GM12878 (cell line): ENCODE data around the gene CCDC85B.

ENCODE experiments used
- EP300 ChIP-seq, 2 experiments: fragments of 150-350 bp in 1 of 2; IDR thresholded peaks; 2 replicates each; pipeline ENCODE4 v1.6.1; 2011 to 2012; ENCODE audit warnings: low read depth in 2 of 2, low read length in 2 of 2, borderline replicate concordance in 1 of 2, improper control_type of control experiment in 1 of 2, inconsistent platforms in 1 of 2; ENCODE audit not compliant: control insufficient read depth in 1 of 2
- HCFC1 ChIP-seq: fragments of 150-350 bp; IDR thresholded peaks from 2 replicates; pipeline ENCODE4 v1.6.1; 2014; ENCODE audit warnings: low read length
- POLR2AphosphoS5 ChIP-seq: IDR thresholded peaks from 2 replicates; pipeline ENCODE4 v1.6.1; 2011; ENCODE audit warnings: mild to moderate bottlenecking, low read length, inconsistent platforms
- SRF ChIP-seq, 2 experiments: IDR thresholded peaks; 2 replicates each; pipeline ENCODE4 v1.6.1; 2011; ENCODE audit warnings: low read depth in 2 of 2, low read length in 2 of 2, mild to moderate bottlenecking in 1 of 2, moderate library complexity in 1 of 2
- TCF3 ChIP-seq: IDR thresholded peaks from 2 replicates; pipeline ENCODE4 v1.6.1; 2012; ENCODE audit warnings: low read depth, mild to moderate bottlenecking, low read length, borderline replicate concordance; ENCODE audit not compliant: insufficient read depth
- ZNF274 ChIP-seq: IDR thresholded peaks from one replicate; pipeline ENCODE4 v1.8.0; 2011; ENCODE audit not compliant: insufficient read length, insufficient read depth
- ZZZ3 ChIP-seq: IDR thresholded peaks from 2 replicates; pipeline ENCODE4 v1.6.1; 2011; ENCODE audit warnings: low read depth; ENCODE audit not compliant: control insufficient read depth, insufficient read length
- TF ChIP-seq, protein P1 (sequence below): fragments of 450-650 bp; IDR thresholded peaks from 2 replicates; pipeline ENCODE4 v1.6.1; 2017; ENCODE audit warnings: mild to moderate bottlenecking, moderate library complexity
- TF ChIP-seq, protein P2 (sequence below), 3 experiments: IDR thresholded peaks in 2 of 3; conservative IDR thresholded peaks in 1 of 3; 2 replicates each; pipeline ENCODE4 v1.5.1; 2011; ENCODE audit warnings: low read depth in 3 of 3, low read length in 3 of 3, mild to moderate bottlenecking in 3 of 3, control low read depth in 2 of 3, moderate library complexity in 2 of 3, inconsistent platforms in 1 of 3, mixed read lengths in 1 of 3; ENCODE audit not compliant: control insufficient read depth in 2 of 3, insufficient read depth in 1 of 3; ENCODE audit errors: extremely low read depth in 1 of 3

DNA sequence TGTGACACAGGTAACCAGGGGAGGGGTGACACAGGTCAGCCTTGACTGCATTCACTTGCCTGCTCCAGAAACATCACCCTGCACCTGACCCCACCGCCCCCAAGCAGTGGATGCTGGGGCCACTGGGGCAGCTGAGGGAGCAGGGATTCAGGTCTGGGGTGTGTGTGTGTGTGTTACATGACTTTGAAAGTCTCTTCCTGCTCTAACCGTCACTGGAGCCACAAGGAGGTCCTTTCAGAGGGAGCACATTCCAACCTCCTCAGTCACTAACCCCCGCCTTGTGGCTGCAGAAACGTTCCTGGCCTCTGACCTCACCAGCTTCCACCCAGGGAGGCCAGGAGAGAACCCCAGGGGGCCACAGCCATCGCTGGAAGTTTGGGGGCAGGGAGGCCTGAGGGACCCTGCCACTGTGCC, 12.6 kb downstream of the CCDC85B start:
- TF ChIP-seq ZNF274 (no peak), SRF (IDR thresholded peaks at IDR 0.05; ENCODE audit: low read depth in 2 of 2, low read length in 2 of 2) (no peak), HCFC1 (no peak), EP300 (IDR thresholded peaks at IDR 0.05; ENCODE audit: borderline replicate concordance in 1 of 2, control insufficient read depth in 1 of 2, low read depth in 2 of 2, low read length in 2 of 2) (no peak), ZZZ3 (no peak), POLR2AphosphoS5 (no peak), TCF3 (no peak)
- TF ChIP-seq, protein P1, sequence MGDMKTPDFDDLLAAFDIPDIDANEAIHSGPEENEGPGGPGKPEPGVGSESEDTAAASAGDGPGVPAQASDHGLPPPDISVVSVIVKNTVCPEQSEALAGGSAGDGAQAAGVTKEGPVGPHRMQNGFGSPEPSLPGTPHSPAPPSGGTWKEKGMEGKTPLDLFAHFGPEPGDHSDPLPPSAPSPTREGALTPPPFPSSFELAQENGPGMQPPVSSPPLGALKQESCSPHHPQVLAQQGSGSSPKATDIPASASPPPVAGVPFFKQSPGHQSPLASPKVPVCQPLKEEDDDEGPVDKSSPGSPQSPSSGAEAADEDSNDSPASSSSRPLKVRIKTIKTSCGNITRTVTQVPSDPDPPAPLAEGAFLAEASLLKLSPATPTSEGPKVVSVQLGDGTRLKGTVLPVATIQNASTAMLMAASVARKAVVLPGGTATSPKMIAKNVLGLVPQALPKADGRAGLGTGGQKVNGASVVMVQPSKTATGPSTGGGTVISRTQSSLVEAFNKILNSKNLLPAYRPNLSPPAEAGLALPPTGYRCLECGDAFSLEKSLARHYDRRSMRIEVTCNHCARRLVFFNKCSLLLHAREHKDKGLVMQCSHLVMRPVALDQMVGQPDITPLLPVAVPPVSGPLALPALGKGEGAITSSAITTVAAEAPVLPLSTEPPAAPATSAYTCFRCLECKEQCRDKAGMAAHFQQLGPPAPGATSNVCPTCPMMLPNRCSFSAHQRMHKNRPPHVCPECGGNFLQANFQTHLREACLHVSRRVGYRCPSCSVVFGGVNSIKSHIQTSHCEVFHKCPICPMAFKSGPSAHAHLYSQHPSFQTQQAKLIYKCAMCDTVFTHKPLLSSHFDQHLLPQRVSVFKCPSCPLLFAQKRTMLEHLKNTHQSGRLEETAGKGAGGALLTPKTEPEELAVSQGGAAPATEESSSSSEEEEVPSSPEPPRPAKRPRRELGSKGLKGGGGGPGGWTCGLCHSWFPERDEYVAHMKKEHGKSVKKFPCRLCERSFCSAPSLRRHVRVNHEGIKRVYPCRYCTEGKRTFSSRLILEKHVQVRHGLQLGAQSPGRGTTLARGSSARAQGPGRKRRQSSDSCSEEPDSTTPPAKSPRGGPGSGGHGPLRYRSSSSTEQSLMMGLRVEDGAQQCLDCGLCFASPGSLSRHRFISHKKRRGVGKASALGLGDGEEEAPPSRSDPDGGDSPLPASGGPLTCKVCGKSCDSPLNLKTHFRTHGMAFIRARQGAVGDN: no peak
- TF ChIP-seq, protein P2, sequence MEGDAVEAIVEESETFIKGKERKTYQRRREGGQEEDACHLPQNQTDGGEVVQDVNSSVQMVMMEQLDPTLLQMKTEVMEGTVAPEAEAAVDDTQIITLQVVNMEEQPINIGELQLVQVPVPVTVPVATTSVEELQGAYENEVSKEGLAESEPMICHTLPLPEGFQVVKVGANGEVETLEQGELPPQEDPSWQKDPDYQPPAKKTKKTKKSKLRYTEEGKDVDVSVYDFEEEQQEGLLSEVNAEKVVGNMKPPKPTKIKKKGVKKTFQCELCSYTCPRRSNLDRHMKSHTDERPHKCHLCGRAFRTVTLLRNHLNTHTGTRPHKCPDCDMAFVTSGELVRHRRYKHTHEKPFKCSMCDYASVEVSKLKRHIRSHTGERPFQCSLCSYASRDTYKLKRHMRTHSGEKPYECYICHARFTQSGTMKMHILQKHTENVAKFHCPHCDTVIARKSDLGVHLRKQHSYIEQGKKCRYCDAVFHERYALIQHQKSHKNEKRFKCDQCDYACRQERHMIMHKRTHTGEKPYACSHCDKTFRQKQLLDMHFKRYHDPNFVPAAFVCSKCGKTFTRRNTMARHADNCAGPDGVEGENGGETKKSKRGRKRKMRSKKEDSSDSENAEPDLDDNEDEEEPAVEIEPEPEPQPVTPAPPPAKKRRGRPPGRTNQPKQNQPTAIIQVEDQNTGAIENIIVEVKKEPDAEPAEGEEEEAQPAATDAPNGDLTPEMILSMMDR (IDR thresholded peaks at IDR 0.05 in 2 of 3, conservative IDR thresholded peaks at IDR 0.05 in 1 of 3; ENCODE audit: control insufficient read depth in 2 of 3, extremely low read depth in 1 of 3, insufficient read depth in 1 of 3, low read depth in 3 of 3, low read length in 3 of 3): no peak
